Naive thymus-derived CD4-positive, alpha-beta T cell (primary cell): Measurements from ENCODE around the gene ZGRF1. TPM values are rescaled to one million over a fixed set of nuclear protein-coding genes. Genes with fewer than 3 reads are reported as not detected.
A peak's percentile ranks its signal among the peaks of the same experiment; 100 is the strongest.

ENCODE experiments used
- ATAC-seq: fragments of 150-1000 bp; cut with Tn5 transposase; 2 replicates; pipeline ENCODE4 v1.10.0; 2021; ENCODE audit warnings: mild to moderate bottlenecking, moderate library complexity
- CTCF ChIA-PET: fragments of 350-600 bp; sonication (Branson Sonifier 250); formaldehyde crosslinking; loops from one replicate; lab custom pipeline; 2021; ENCODE audit warnings: antibody characterized with exemption; lab: Charles Lee
- POLR2A ChIA-PET: fragments of 350-600 bp; sonication (Branson Sonifier 250); formaldehyde crosslinking; loops from one replicate; lab custom pipeline; 2021; ENCODE audit warnings: antibody characterized with exemption, inconsistent platforms; lab: Charles Lee
- DNase-seq, 9 donors: peaks; one replicate each; pipeline versions ENCODE4 v3.0.0 to v3.0.0-alpha.2; 2020 to 2022; ENCODE audit warnings: mixed read lengths in 1 of 9
- H3K27ac ChIP-seq: one replicate; pipeline ENCODE4 v1.7.0; 2013; ENCODE audit warnings: mild to moderate bottlenecking, low read depth, low read length, moderate library complexity
- H3K27me3 ChIP-seq, 2 donors: one replicate each; pipeline ENCODE4 v1.7.0; 2013; ENCODE audit warnings: low read length in 2 of 2, mild to moderate bottlenecking in 2 of 2, moderate library complexity in 2 of 2; ENCODE audit not compliant: control insufficient read depth in 2 of 2, insufficient read depth in 2 of 2
- H3K36me3 ChIP-seq, 3 experiments: 1 replicate in 2 of 3; 2 replicates in 1 of 3; pipeline ENCODE4 v1.7.0; 2013; ENCODE audit warnings: low read length in 3 of 3, mild to moderate bottlenecking in 3 of 3, moderate library complexity in 1 of 3; ENCODE audit not compliant: insufficient read depth in 3 of 3, control insufficient read depth in 2 of 3
- H3K4me1 ChIP-seq, 2 donors: one replicate each; pipeline ENCODE4 v1.7.0; 2013; ENCODE audit warnings: low read length in 2 of 2, mild to moderate bottlenecking in 2 of 2, moderate library complexity in 1 of 2; ENCODE audit not compliant: control insufficient read depth in 2 of 2, insufficient read depth in 2 of 2
- H3K4me3 ChIP-seq: 2 replicates; pipeline ENCODE4 v1.7.0; 2013; ENCODE audit warnings: mild to moderate bottlenecking, low read length
- H3K9me3 ChIP-seq, 3 experiments: 1 replicate in 2 of 3; 2 replicates in 1 of 3; pipeline ENCODE4 v1.7.0; 2013; ENCODE audit warnings: low read length in 3 of 3; ENCODE audit not compliant: control insufficient read depth in 2 of 3
- H3K27ac Mint-ChIP-seq, 9 donors: one replicate each; pipeline ENCODE4 v1.8.0; 2020 to 2022; ENCODE audit warnings: mixed read lengths in 9 of 9, mild to moderate bottlenecking in 8 of 9, moderate library complexity in 5 of 9, inconsistent platforms in 2 of 9
- H3K27me3 Mint-ChIP-seq, 5 donors: one replicate each; pipeline ENCODE4 v1.8.0; 2021 to 2022; ENCODE audit warnings: mixed read lengths in 5 of 5, mild to moderate bottlenecking in 1 of 5
- H3K36me3 Mint-ChIP-seq, 5 donors: one replicate each; pipeline ENCODE4 v1.8.0; 2020 to 2022; ENCODE audit warnings: mixed read lengths in 5 of 5, mild to moderate bottlenecking in 3 of 5, inconsistent platforms in 1 of 5
- H3K4me1 Mint-ChIP-seq, 7 donors: one replicate each; pipeline ENCODE4 v1.8.0; 2020 to 2022; ENCODE audit warnings: mixed read lengths in 7 of 7, mild to moderate bottlenecking in 3 of 7, inconsistent platforms in 1 of 7
- H3K4me3 Mint-ChIP-seq, 10 donors: one replicate each; pipeline ENCODE4 v1.8.0; 2020 to 2022; ENCODE audit warnings: mild to moderate bottlenecking in 10 of 10, mixed read lengths in 10 of 10, moderate library complexity in 6 of 10, inconsistent platforms in 2 of 10
- H3K9me3 Mint-ChIP-seq, 11 donors: one replicate each; pipeline ENCODE4 v1.8.0; 2020 to 2022; ENCODE audit warnings: mixed read lengths in 11 of 11, mild to moderate bottlenecking in 4 of 11, inconsistent platforms in 1 of 11, moderate library complexity in 1 of 11
- intact Hi-C, 2 donors: fragments of 100-400 bp; cut with micrococcal nuclease; formaldehyde crosslinking; loops; one replicate each; pipeline ENCODE4 v1.15.1; 2023
- polyA plus RNA-seq, 2 donors: library from polyadenylated mRNA; unstranded; fragments of 300-500 nt; fragmentation: Illumina TruSeq; gene quantifications; one replicate each; pipeline ENCODE4 v1.2.3, GENCODE V29; 2021
- total RNA-seq, 6 experiments: library from RNA in 5 of 6; stranded (reverse) in 5 of 6; gene quantifications; 1 replicate in 5 of 6; 2 replicates in 1 of 6; pipeline ENCODE4 v1.2.3 and lab custom pipeline; 2021 to 2026

Gene ZGRF1
- total and polyA plus RNA-seq, 7 experiments from 2014 or later = 1.4 to 29.8 (median 10.3) TPM

DNA sequence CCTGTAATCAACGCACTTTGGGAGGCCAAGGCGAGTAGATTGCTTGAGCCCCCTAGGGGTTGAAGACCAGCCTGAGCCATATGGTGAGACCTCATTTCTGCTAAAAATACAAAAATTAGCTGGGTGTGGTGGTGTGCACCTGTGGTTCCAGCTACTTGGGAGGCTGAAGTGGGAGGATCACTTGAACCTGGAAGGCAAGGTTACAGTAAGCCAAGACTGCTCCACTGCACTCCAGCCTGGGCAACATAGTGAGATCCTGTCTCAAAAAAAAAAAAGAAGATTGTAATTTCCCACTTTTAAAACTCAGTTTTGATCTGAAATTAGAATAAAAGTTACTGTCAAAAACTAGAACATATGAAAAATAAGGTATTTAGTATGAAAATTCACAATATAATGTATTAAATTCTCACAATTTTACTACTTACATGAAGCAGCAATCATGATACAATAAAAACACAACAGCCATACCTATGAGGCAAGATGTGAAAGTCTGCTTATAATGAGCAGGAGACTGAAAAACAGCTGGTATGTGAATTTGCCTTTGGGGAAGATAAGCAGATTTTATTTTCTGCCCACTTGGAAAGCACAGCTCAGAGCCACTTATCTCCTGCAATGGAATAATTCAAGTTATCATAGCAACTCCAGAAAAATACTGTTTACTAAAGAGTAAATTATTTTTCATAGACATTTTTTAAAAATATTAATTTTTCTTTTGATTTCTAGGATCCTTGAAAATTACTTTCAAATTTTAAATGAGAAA lies 50.6 kb downstream of the ZGRF1 start:
- peaks cover 0 to 30% (median 23%) of the 10 kb centered on the region in 5 donors for H3K36me3 Mint-ChIP-seq
- Histone ChIP-seq H3K36me3 (peaks cover 0 to 14% (median 0%) of the 10 kb centered on the region in 3 experiments), H3K4me3 (no peak overlapping the region), H3K9me3 (no peaks in the 10 kb centered on the region), H3K27ac (no peak overlapping the region), H3K4me1 (no peaks in the 10 kb centered on the region), H3K27me3 (no peaks in the 10 kb centered on the region)
- ChIA-PET POLR2A (no interaction called here), CTCF (no interaction called here)
- no peaks in the 10 kb centered on the region for H3K27me3 Mint-ChIP-seq
- intact Hi-C loops = no loop called here
- ATAC-seq (no peak), DNase-seq (no peak)
- no peaks in the 10 kb centered on the region for H3K9me3 Mint-ChIP-seq
- H3K4me3 Mint-ChIP-seq = no peak overlapping the region
- H3K4me1 Mint-ChIP-seq = peaks cover 0 to 2% (median 0%) of the 10 kb centered on the region in 7 donors
- no peak overlapping the region for H3K27ac Mint-ChIP-seq

DNA sequence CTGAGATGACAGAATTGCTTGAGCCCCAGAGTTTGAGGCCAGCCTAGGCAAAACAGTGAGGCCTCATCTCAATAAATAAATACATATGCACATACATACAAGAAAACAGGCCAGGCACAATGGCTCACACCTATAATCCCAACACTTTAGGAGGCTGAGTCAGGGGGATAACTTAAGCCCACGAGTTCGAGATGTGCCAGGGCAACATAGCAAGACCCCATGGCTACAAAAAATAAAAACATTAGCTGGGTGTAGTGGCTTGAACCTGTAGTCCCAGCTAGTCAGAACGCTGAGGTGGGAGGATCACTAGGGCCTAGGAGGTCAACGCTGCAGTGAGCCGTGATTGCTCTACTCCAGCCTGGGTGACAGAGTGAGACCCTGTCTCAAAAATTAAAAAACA lies 69.2 kb downstream of the ZGRF1 start:
- H3K27ac Mint-ChIP-seq = no peak overlapping the region
- Histone ChIP-seq H3K9me3 (no peaks in the 10 kb centered on the region), H3K4me1 (no peaks in the 10 kb centered on the region), H3K4me3 (no peak overlapping the region), H3K27ac (no peak overlapping the region), H3K36me3 (no peaks in the 10 kb centered on the region), H3K27me3 (no peaks in the 10 kb centered on the region)
- ChIA-PET POLR2A (no interaction called here), CTCF (no interaction called here)
- DNase-seq (no peak), ATAC-seq (no peak)
- intact Hi-C loops = loop anchor here in 1 of 2 donors (10.0 kb wide), 1 partner anchor 47 kb away; no protein-coding TSS in a partner anchor
- no peaks in the 10 kb centered on the region for H3K4me1 Mint-ChIP-seq
- H3K9me3 Mint-ChIP-seq = peaks cover 0 to 2% (median 0%) of the 10 kb centered on the region in 11 donors
- H3K27me3 Mint-ChIP-seq = no peaks in the 10 kb centered on the region
- no peak overlapping the region for H3K4me3 Mint-ChIP-seq
- peaks cover 0 to 29% (median 21%) of the 10 kb centered on the region in 5 donors for H3K36me3 Mint-ChIP-seq

DNA sequence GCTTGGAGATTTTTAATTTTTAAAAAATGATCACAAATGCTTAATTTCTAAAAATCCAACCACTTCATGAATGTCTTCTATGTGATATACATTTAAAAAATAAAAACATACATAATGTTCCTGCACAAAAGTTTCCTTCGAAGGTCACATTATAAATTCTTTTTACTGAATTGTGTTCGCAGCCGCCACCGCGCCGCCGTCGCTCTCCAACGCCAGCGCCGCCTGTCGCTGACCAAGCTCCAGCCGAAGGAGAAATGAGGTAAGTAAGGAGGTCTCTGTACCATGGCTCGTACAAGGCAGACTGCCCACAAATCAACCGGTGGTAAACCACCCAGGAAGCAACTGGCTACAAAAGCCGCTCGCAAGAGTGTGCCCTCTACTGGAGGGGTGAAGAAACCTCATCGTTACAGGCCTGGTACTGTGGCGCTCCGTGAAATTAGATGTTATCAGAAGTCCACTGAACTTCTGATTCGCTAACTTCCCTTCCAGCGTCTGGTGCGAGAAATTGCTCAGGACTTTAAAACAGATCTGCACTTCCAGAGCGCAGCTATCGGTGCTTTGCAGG lies 71.9 kb downstream of the ZGRF1 start:
- no peak overlapping the region for H3K27ac ChIP-seq
- no peak overlapping the region for H3K4me3 Mint-ChIP-seq
- intact Hi-C loops = loop anchor here in 1 of 2 donors (10.0 kb wide), 1 partner anchor 50 kb away; no protein-coding TSS in a partner anchor
- no peaks in the 10 kb centered on the region for H3K36me3 ChIP-seq
- ATAC-seq = no peak
- no peaks in the 10 kb centered on the region for H3K9me3 ChIP-seq
- no peaks in the 10 kb centered on the region for H3K27me3 Mint-ChIP-seq
- H3K9me3 Mint-ChIP-seq = peaks cover 0 to 2% (median 0%) of the 10 kb centered on the region in 11 donors
- ChIA-PET POLR2A (no interaction called here), CTCF (no interaction called here)
- H3K4me1 Mint-ChIP-seq = peaks cover 0 to 5% (median 0%) of the 10 kb centered on the region in 7 donors
- H3K4me1 ChIP-seq = no peaks in the 10 kb centered on the region
- H3K4me3 ChIP-seq = no peak overlapping the region
- DNase-seq = no peak
- no peak overlapping the region for H3K27ac Mint-ChIP-seq
- peaks cover 0 to 32% (median 21%) of the 10 kb centered on the region in 5 donors for H3K36me3 Mint-ChIP-seq
- H3K27me3 ChIP-seq = no peaks in the 10 kb centered on the region

DNA sequence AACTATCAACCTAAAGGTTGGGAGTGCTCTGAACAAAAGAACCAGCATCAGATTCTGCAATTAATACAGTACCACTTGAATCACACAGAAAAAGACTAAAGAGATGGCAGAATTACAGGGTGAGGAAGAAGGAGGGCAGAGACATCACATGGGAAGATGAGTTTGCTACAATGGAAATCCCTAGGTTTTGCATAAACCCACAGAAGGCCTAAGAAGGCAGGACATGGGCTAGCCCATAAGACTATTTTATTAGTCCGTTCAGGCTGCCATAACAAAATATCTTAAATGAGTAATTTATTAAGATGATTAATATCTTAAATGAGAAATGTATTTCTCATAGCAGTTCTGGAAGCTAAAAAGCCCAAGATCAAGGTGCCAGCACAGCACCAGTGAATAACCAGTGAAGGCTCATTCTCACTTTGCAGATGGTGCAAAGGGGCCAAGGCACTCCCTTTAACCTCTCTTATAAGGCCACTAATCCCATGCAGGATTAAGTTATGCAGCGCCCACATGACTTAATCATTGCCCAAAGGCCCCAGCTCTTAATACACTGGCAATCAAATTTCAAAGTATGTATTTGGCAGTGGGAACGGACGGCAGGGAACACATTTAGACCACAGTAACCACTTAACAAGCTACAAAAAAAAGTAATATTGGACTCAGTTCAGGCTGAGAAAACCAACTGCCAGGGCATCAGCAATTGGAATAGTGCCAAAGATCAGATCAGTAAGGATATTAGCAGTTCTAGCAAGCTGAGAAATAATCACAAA lies 73.1 kb downstream of the ZGRF1 start:
- H3K9me3 ChIP-seq = no peaks in the 10 kb centered on the region
- DNase-seq (no peak), ATAC-seq (no peak)
- no peaks in the 10 kb centered on the region for H3K27me3 Mint-ChIP-seq
- ChIA-PET CTCF (no interaction called here), POLR2A (no interaction called here)
- no peaks in the 10 kb centered on the region for H3K36me3 ChIP-seq
- peaks cover 0 to 33% (median 26%) of the 10 kb centered on the region in 5 donors for H3K36me3 Mint-ChIP-seq
- H3K27ac ChIP-seq = no peak overlapping the region
- no peak overlapping the region for H3K4me3 Mint-ChIP-seq
- no peak overlapping the region for H3K27ac Mint-ChIP-seq
- H3K4me3 ChIP-seq = no peak overlapping the region
- H3K27me3 ChIP-seq = no peaks in the 10 kb centered on the region
- H3K4me1 Mint-ChIP-seq = peaks cover 0 to 8% (median 0%) of the 10 kb centered on the region in 7 donors
- H3K9me3 Mint-ChIP-seq = peaks cover 0 to 4% (median 0%) of the 10 kb centered on the region in 11 donors
- H3K4me1 ChIP-seq = no peaks in the 10 kb centered on the region
- intact Hi-C loops = loop anchor here in 1 of 2 donors (10.0 kb wide), 1 partner anchor 51 kb away; no protein-coding TSS in a partner anchor

DNA sequence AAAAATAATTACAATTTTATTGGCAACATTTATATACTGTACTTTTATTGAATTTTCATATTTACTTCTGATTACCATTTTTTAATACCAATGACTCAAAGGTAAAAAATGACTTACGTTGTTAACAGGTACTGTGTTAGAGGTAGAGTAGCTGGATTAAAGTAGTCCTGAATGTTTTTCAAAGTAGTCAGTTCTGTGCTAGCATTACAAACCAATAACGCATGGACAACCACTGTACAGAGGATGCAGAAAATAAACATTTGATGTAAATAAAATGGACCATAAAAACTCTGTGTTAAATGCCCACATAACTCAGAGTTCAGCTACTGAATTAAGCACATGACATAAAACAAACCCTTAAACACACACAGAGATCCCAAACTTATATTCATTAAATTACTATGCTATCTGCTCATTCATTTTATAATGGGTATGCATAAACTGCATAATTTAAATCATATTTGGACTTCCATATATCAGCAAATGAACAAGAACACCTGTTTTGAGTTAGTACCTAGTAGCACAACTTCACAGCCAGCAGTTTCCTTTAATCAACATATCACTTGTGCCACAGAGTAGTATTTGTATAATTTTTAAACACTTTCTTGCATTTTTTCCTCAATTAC lies 74.3 kb downstream of the ZGRF1 start:
- intact Hi-C loops = loop anchor here in 1 of 2 donors (10.0 kb wide), 1 partner anchor 52 kb away; no protein-coding TSS in a partner anchor
- H3K9me3 Mint-ChIP-seq = peaks cover 0 to 4% (median 0%) of the 10 kb centered on the region in 11 donors
- no peak for DNase-seq

DNA sequence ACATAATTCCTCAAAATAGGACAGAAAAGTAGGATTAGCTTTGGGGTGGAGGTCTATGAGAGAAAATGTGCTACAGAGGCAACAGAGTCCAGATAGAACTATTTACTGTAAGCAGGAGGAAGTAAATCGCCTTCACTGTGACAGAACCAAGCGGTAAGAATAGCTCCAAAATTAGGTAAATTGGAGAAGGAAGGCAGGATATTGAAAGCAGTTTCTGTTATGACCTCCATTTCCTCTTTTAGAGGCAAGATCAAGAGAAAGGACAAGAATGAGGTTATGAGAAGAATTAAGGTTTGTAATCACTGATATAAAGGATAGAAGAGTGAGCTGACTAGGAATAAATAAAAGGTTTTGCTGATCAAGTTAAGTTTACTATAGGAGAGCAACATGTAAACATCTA lies 76.6 kb downstream of the ZGRF1 start:
- no peaks in the 10 kb centered on the region for H3K9me3 ChIP-seq
- Mint-ChIP-seq H3K4me3 (no peak overlapping the region), H3K27me3 (no peaks in the 10 kb centered on the region), H3K4me1 (peaks cover 0 to 8% (median 0%) of the 10 kb centered on the region in 7 donors), H3K36me3 (peaks cover 0 to 30% (median 18%) of the 10 kb centered on the region in 5 donors), H3K9me3 (peaks cover 0 to 4% (median 0%) of the 10 kb centered on the region in 11 donors), H3K27ac (no peak overlapping the region)
- H3K27ac ChIP-seq = no peak overlapping the region
- DNase-seq = no peak
- ChIA-PET CTCF (interaction anchor here (0.5 kb wide), 1 partner anchor 264 kb away, joined by 3 read pairs; no protein-coding TSS in a partner anchor), POLR2A (interaction anchor here (0.5 to 0.8 kb wide), 2 partner anchors 64 to 144 kb away, joined by 3 to 4 read pairs; no protein-coding TSS in a partner anchor)
- H3K27me3 ChIP-seq = no peaks in the 10 kb centered on the region
- H3K36me3 ChIP-seq = no peaks in the 10 kb centered on the region
- no peak overlapping the region for H3K4me3 ChIP-seq
- intact Hi-C loops = loop anchor here in 1 of 2 donors (10.0 kb wide), 1 partner anchor 55 kb away; no protein-coding TSS in a partner anchor
- H3K4me1 ChIP-seq = no peaks in the 10 kb centered on the region
- peak; percentile 34 for ATAC-seq

More for the DNA sequence above, 74.3 kb downstream of the ZGRF1 start:
- Histone ChIP-seq H3K4me3 (no peak overlapping the region), H3K4me1 (no peaks in the 10 kb centered on the region), H3K36me3 (no peaks in the 10 kb centered on the region), H3K27ac (no peak overlapping the region), H3K9me3 (no peaks in the 10 kb centered on the region), H3K27me3 (no peaks in the 10 kb centered on the region)
- ChIA-PET POLR2A (no interaction called here), CTCF (no interaction called here)
- Mint-ChIP-seq H3K27me3 (no peaks in the 10 kb centered on the region), H3K36me3 (peaks cover 0 to 35% (median 27%) of the 10 kb centered on the region in 5 donors), H3K4me3 (no peak overlapping the region), H3K4me1 (peaks cover 0 to 8% (median 0%) of the 10 kb centered on the region in 7 donors), H3K27ac (no peak overlapping the region)
- ATAC-seq = no peak
